ENCODE results near the gene RACK1.
A peak's percentile ranks its signal among the peaks of the same experiment; 100 is the strongest.
"Not testable (repeated sequence)": the region's sequence is repeated elsewhere in the genome, so short reads cannot be mapped to it uniquely, and the experiment has no call there.

Gene RACK1
- long read RNA-seq, transcript RACK1-230 (7 exons, 1,651 nt): minor isoform, 11 of 17,176 reads
- long read RNA-seq, transcript RACK1-210 (8 exons, 1,098 nt): minor isoform, 250 of 17,176 reads
- long read RNA-seq, transcript RACK1-224 (8 exons, 1,150 nt): minor isoform, 181 of 17,176 reads
- long read RNA-seq, transcript RACK1-227 (8 exons, 1,403 nt): major isoform, 16,472 of 17,176 reads
- long read RNA-seq, partial matches to known transcripts: 70 of 17,176 reads
- long read RNA-seq, other reads (novel, unspliced or antisense): 174 of 17,176 reads

GRCh38 chr5:181243564-181244343 lies at the start of gene RACK1:
Gene RACK1, minus strand, starts transcription at chr5:181243906. Its CDS starts 106 bp downstream, at chr5:181243800.
- DNase-seq (ENCODE audit: low read depth in 1 of 2, low spot score in 1 of 2): peak; percentile 90
- Histone ChIP-seq H3K27me3 (ENCODE audit: insufficient read depth, poor library complexity, severe bottlenecking) (no peaks in the 10 kb centered on the region), H3K27ac (replicated peaks) (peak within 1 kb of the TSS; percentile 96), H3K4me3 (replicated peaks; ENCODE audit: insufficient read depth, low read length) (peak within 1 kb of the TSS; percentile 65)
- TF ChIP-seq REST (IDR thresholded peaks at IDR 0.05; ENCODE audit: insufficient replicate concordance, low read depth) (peak; percentile 85), GABPA (IDR thresholded peaks at IDR 0.05; ENCODE audit: low read depth) (peak; percentile 92), SPI1 (IDR thresholded peaks at IDR 0.05; ENCODE audit: borderline replicate concordance, low read depth) (no peak), POLR2AphosphoS5 (IDR thresholded peaks at IDR 0.05; ENCODE audit: low read depth) (peak; percentile 96; the same call in 1 of the 2 replicates)

GRCh38 chr5:181287331-181287730 lies 43.6 kb upstream of the RACK1 start:
- not testable (repeated sequence) for H3K4me3 ChIP-seq (replicated peaks; ENCODE audit: insufficient read depth, low read length); H3K27ac ChIP-seq (replicated peaks); H3K27me3 ChIP-seq (ENCODE audit: insufficient read depth, poor library complexity, severe bottlenecking); DNase-seq (ENCODE audit: low read depth in 1 of 2, low spot score in 1 of 2)

- H3K4me3 ChIP-seq (replicated peaks; ENCODE audit: insufficient read depth, low read length); H3K27ac ChIP-seq (replicated peaks): not testable (repeated sequence)
Observed at GRCh38 chr5:181285962-181286705, 42.4 kb upstream of the RACK1 start.

GRCh38 chr5:181283841-181284755 lies 40.4 kb upstream of the RACK1 start:
- H3K27me3 ChIP-seq (ENCODE audit: insufficient read depth, poor library complexity, severe bottlenecking); H3K4me3 ChIP-seq (replicated peaks; ENCODE audit: insufficient read depth, low read length); H3K27ac ChIP-seq (replicated peaks); DNase-seq (ENCODE audit: low read depth in 1 of 2, low spot score in 1 of 2): not testable (repeated sequence)

More at GRCh38 chr5:181285962-181286705, 42.4 kb upstream of the RACK1 start:
- not testable (repeated sequence) for DNase-seq (ENCODE audit: low read depth in 1 of 2, low spot score in 1 of 2); H3K27me3 ChIP-seq (ENCODE audit: insufficient read depth, poor library complexity, severe bottlenecking)

GRCh38 chr5:181283347-181283746 lies 39.6 kb upstream of the RACK1 start:
- Histone ChIP-seq H3K4me3 (replicated peaks; ENCODE audit: insufficient read depth, low read length) (no peak overlapping the region), H3K27ac (replicated peaks) (no peak overlapping the region), H3K27me3 (ENCODE audit: insufficient read depth, poor library complexity, severe bottlenecking) (no peaks in the 10 kb centered on the region)
- DNase-seq (ENCODE audit: low read depth in 1 of 2, low spot score in 1 of 2): no peak
- TF ChIP-seq CTCF (IDR thresholded peaks at IDR 0.05; ENCODE audit: insufficient read depth, low read length) (no peak), POLR2AphosphoS5 (IDR thresholded peaks at IDR 0.05; ENCODE audit: low read depth) (no peak), SPI1 (IDR thresholded peaks at IDR 0.05; ENCODE audit: borderline replicate concordance, low read depth) (no peak), REST (IDR thresholded peaks at IDR 0.05; ENCODE audit: insufficient replicate concordance, low read depth) (no peak), GABPA (IDR thresholded peaks at IDR 0.05; ENCODE audit: low read depth) (no peak)
